ENCODE results near the gene LYPLAL1. TPM values are rescaled to one million over a fixed set of nuclear protein-coding genes. Genes with fewer than 3 reads are reported as not detected.

Gene LYPLAL1
- total RNA-seq, 1 experiment from 2014 or later, result 21.1 TPM

GRCh38 chr1:219176168-219176567 lies 2.5 kb downstream of the LYPLAL1 start:
- no peaks in the 10 kb centered on the region for H3K79me2 ChIP-seq (ENCODE audit: insufficient read depth, low read length)
- no peak overlapping the region for H4K91ac ChIP-seq (ENCODE audit: insufficient read length, low read depth, low read length)
- no peak overlapping the region for H2BK20ac ChIP-seq (ENCODE audit: low read depth, low read length, poor library complexity, severe bottlenecking)
- no peak overlapping the region for H3K56ac ChIP-seq (ENCODE audit: insufficient read length, low read depth, low read length)
- DNase-seq, result no peak
- H2BK5ac ChIP-seq (ENCODE audit: insufficient read length, low read length), result no peak overlapping the region
- H2BK12ac ChIP-seq (ENCODE audit: insufficient read length, low read depth, low read length), result no peak overlapping the region
- Mint-ChIP-seq H3K9me3 (no peaks in the 10 kb centered on the region; a peak in 2 of 5 replicates), H3K27me3 (ENCODE audit: low read depth) (no peaks in the 10 kb centered on the region), H3K4me1 (peaks cover 24% of the 10 kb centered on the region in 2 experiments), H3K4me3 (no peak overlapping the region), H3K27ac (no peak overlapping the region), H3K36me3 (ENCODE audit: insufficient read depth in 1 of 3, low read depth in 3 of 3) (peaks cover 0 to 9% (median 2%) of the 10 kb centered on the region in 3 experiments; a peak in 1 of 7 replicates)
- no peaks in the 10 kb centered on the region for H4K20me1 ChIP-seq (ENCODE audit: control insufficient read depth, insufficient read depth, insufficient read length)
- no peak overlapping the region for H3K4me2 ChIP-seq (ENCODE audit: insufficient read depth, insufficient read length, low read length)
- H2AFZ ChIP-seq (ENCODE audit: low read length), result no peak overlapping the region
- H3K4me1 ChIP-seq (ENCODE audit: insufficient read depth, low read length), result no peaks in the 10 kb centered on the region
- no peak overlapping the region for H4K8ac ChIP-seq (replicated peaks; ENCODE audit: insufficient read length, low read depth, low read length)
- H3T11ph ChIP-seq (ENCODE audit: low read length), result no peak overlapping the region
- H3K27me3 ChIP-seq (ENCODE audit: insufficient read depth, low read length), result no peaks in the 10 kb centered on the region
- peaks cover 9% of the 10 kb centered on the region for H3K23me2 ChIP-seq (ENCODE audit: insufficient read length, low read depth, low read length, poor library complexity, severe bottlenecking)
- TF ChIP-seq CTCF (conservative IDR thresholded peaks at IDR 0.05), result no peak
- H2BK15ac ChIP-seq (ENCODE audit: low read depth, low read length), result no peak overlapping the region
- no peak overlapping the region for H3K23ac ChIP-seq (ENCODE audit: insufficient read length, low read depth, low read length)
- H3K9ac ChIP-seq (ENCODE audit: extremely low read depth, insufficient read length, low read length), result no peak overlapping the region
- no peak overlapping the region for H4K5ac ChIP-seq (ENCODE audit: insufficient read length, low read depth, low read length)
- no peak overlapping the region for H3K14ac ChIP-seq (ENCODE audit: insufficient read depth, low read length)
- no peak overlapping the region for H2BK120ac ChIP-seq (ENCODE audit: low read depth, low read length, poor library complexity, severe bottlenecking)
- no peak overlapping the region for H3K18ac ChIP-seq (ENCODE audit: insufficient read length, low read depth, low read length)
- no peak overlapping the region for H3K4ac ChIP-seq (ENCODE audit: low read depth, low read length)
- no CpG with 5 or more reads among the region's 4 CpGs for WGBS (ENCODE audit: extremely low coverage, insufficient read length, low lambda C conversion rate)
- H3K9me3 ChIP-seq (ENCODE audit: control insufficient read depth, low read depth, low read length), result no peaks in the 10 kb centered on the region
- H3K79me1 ChIP-seq (ENCODE audit: insufficient read depth, low read depth, low read length, poor library complexity, severe bottlenecking), result no peaks in the 10 kb centered on the region
- no peak overlapping the region for H2AK5ac ChIP-seq (ENCODE audit: insufficient read length, low read length)
- no peak overlapping the region for H3K27ac ChIP-seq (ENCODE audit: insufficient read length, low read depth, low read length)
